Smooth muscle cell (in vitro differentiated cells): Measurements from ENCODE around the gene THRB. TPM values are rescaled to one million over a fixed set of nuclear protein-coding genes. Genes with fewer than 3 reads are reported as not detected.
A peak's percentile ranks its signal among the peaks of the same experiment; 100 is the strongest.

Experiments
- DNase-seq: peaks from one replicate; lab custom pipeline; 2025; ENCODE audit not compliant: unreplicated experiment; lab: John Stamatoyannopoulos, UW
- H2AFZ ChIP-seq: fragments of 200-600 bp; sonication (generic); 2 replicates; pipeline ENCODE4 v1.6.0; 2016; ENCODE audit warnings: antibody characterized with exemption, low read depth, mild to moderate bottlenecking
- H3F3A ChIP-seq: fragments of 200-600 bp; sonication (generic); 2 replicates; pipeline ENCODE4 v1.6.0; 2017; ENCODE audit warnings: antibody characterized with exemption, low read depth
- H3K27ac ChIP-seq: fragments of 200-600 bp; sonication (generic); 2 replicates; pipeline ENCODE4 v1.5.1; 2016; ENCODE audit warnings: low read depth, mild to moderate bottlenecking
- H3K27me3 ChIP-seq: fragments of 200-600 bp; sonication (generic); 2 replicates; pipeline ENCODE4 v1.6.1; 2016; ENCODE audit warnings: low read depth, mild to moderate bottlenecking
- H3K36me3 ChIP-seq: fragments of 200-600 bp; sonication (generic); 2 replicates; pipeline ENCODE4 v1.5.1; 2016; ENCODE audit warnings: low read depth
- H3K4me1 ChIP-seq: fragments of 200-600 bp; sonication (generic); 2 replicates; pipeline ENCODE4 v1.5.1; 2016; ENCODE audit warnings: low read depth
- H3K4me2 ChIP-seq: fragments of 200-600 bp; sonication (generic); 2 replicates; pipeline ENCODE4 v1.6.0; 2016; ENCODE audit warnings: mild to moderate bottlenecking
- H3K4me3 ChIP-seq: fragments of 200-600 bp; sonication (generic); 2 replicates; pipeline ENCODE4 v1.5.1; 2016; ENCODE audit warnings: mild to moderate bottlenecking
- H3K79me2 ChIP-seq: fragments of 200-600 bp; sonication (generic); 2 replicates; pipeline ENCODE4 v1.6.0; 2016; ENCODE audit warnings: low read depth, mild to moderate bottlenecking
- H3K9ac ChIP-seq: fragments of 200-600 bp; sonication (generic); 2 replicates; pipeline ENCODE4 v1.6.0; 2016; ENCODE audit warnings: low read depth
- H3K9me3 ChIP-seq: fragments of 200-600 bp; sonication (generic); replicated peaks from 2 replicates; pipeline ENCODE4 v1.5.1; 2016; ENCODE audit warnings: low read depth
- H4K20me1 ChIP-seq: fragments of 200-600 bp; sonication (generic); 2 replicates; pipeline ENCODE4 v1.6.0; 2016; ENCODE audit warnings: low read depth
- WGBS: methylation state at CpG from one replicate; pipeline ENCODE4 v1.1.7; 2016; ENCODE audit warnings: low lambda C conversion rate; 5-methylcytosine and 5-hydroxymethylcytosine counted together
- polyA plus RNA-seq: library from polyadenylated mRNA; unstranded; fragments of >200 nt; fragmentation: Nextera tagmentation; extraction: Ambion mirVana; gene quantifications from 2 replicates; pipeline ENCODE4 v1.2.1, GENCODE V29; 2016
- total RNA-seq: library from RNA; depleted of rRNA; stranded (reverse); fragments of >200 nt; gene quantifications from 2 replicates; pipeline ENCODE4 v1.2.3, GENCODE V29; 2014
- TF ChIP-seq, protein P1 (sequence below): fragments of 200-600 bp; sonication (generic); IDR thresholded peaks from 2 replicates; pipeline ENCODE4 v1.5.1; 2017; ENCODE audit warnings: borderline replicate concordance, mild to moderate bottlenecking, antibody characterized with exemption; ENCODE audit not compliant: insufficient read depth, poor library complexity, severe bottlenecking

The THRB gene
- total and polyA plus RNA-seq, 2 experiments from 2014 or later: 5.6 to 43.8 TPM

- peaks cover 4% of the 10 kb centered on the region for H3K4me1 ChIP-seq
- WGBS: 30% methylated on average over 5 of the region's 5 CpGs
- DNase-seq: no peak
Measured at GRCh38 chr3:24199775-24200247, 294.8 kb downstream of the THRB start.

GRCh38 chr3:24199300-24199699, 295.4 kb downstream of the THRB start:
- Histone ChIP-seq H3K4me3 (no peak overlapping the region), H3K36me3 (no peaks in the 10 kb centered on the region), H3K9ac (no peak overlapping the region), H2AFZ (no peak overlapping the region), H3K4me1 (peaks cover 4% of the 10 kb centered on the region), H3K4me2 (peak overlapping the region; percentile 66), H3K27me3 (peaks cover 38% of the 10 kb centered on the region), H4K20me1 (peaks cover 13% of the 10 kb centered on the region), H3K79me2 (no peaks in the 10 kb centered on the region), H3K27ac (no peak overlapping the region), H3F3A (peaks cover 4% of the 10 kb centered on the region), H3K9me3 (no peaks in the 10 kb centered on the region)
- 51% methylated on average over 2 of the region's 2 CpGs for WGBS
- TF ChIP-seq, protein P1, sequence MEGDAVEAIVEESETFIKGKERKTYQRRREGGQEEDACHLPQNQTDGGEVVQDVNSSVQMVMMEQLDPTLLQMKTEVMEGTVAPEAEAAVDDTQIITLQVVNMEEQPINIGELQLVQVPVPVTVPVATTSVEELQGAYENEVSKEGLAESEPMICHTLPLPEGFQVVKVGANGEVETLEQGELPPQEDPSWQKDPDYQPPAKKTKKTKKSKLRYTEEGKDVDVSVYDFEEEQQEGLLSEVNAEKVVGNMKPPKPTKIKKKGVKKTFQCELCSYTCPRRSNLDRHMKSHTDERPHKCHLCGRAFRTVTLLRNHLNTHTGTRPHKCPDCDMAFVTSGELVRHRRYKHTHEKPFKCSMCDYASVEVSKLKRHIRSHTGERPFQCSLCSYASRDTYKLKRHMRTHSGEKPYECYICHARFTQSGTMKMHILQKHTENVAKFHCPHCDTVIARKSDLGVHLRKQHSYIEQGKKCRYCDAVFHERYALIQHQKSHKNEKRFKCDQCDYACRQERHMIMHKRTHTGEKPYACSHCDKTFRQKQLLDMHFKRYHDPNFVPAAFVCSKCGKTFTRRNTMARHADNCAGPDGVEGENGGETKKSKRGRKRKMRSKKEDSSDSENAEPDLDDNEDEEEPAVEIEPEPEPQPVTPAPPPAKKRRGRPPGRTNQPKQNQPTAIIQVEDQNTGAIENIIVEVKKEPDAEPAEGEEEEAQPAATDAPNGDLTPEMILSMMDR: no peak
- no peak for DNase-seq

More at GRCh38 chr3:24199775-24200247, 294.8 kb downstream of the THRB start:
- H3K27me3 ChIP-seq: peaks cover 33% of the 10 kb centered on the region
- peak overlapping the region; percentile 66 for H3K4me2 ChIP-seq
- H2AFZ ChIP-seq: no peak overlapping the region
- H3F3A ChIP-seq: peaks cover 4% of the 10 kb centered on the region
- H3K36me3 ChIP-seq: no peaks in the 10 kb centered on the region
- no peak overlapping the region for H3K4me3 ChIP-seq
- TF ChIP-seq, protein P1: no peak
- H3K9me3 ChIP-seq: no peaks in the 10 kb centered on the region
- H3K79me2 ChIP-seq: no peaks in the 10 kb centered on the region
- peak overlapping the region; percentile 30 for H3K27ac ChIP-seq
- H4K20me1 ChIP-seq: peaks cover 13% of the 10 kb centered on the region
- H3K9ac ChIP-seq: no peak overlapping the region

- Histone ChIP-seq H3K4me3 (no peak overlapping the region), H3K27ac (no peak overlapping the region), H3K27me3 (peaks cover 44% of the 10 kb centered on the region), H3K4me1 (peaks cover 4% of the 10 kb centered on the region), H2AFZ (no peak overlapping the region), H3K4me2 (no peak overlapping the region), H3K36me3 (no peaks in the 10 kb centered on the region), H4K20me1 (peaks cover 13% of the 10 kb centered on the region), H3F3A (peaks cover 4% of the 10 kb centered on the region), H3K9ac (no peak overlapping the region), H3K9me3 (no peaks in the 10 kb centered on the region), H3K79me2 (no peaks in the 10 kb centered on the region)
- DNase-seq: no peak
- WGBS: 97% methylated on average over 1 of the region's 1 CpG
- TF ChIP-seq, protein P1: no peak
Measured at GRCh38 chr3:24198728-24199127, 295.9 kb downstream of the THRB start.

- Histone ChIP-seq H3K4me3 (no peak overlapping the region), H3K36me3 (no peaks in the 10 kb centered on the region), H3K9ac (no peak overlapping the region), H4K20me1 (peaks cover 13% of the 10 kb centered on the region), H3K27me3 (peaks cover 53% of the 10 kb centered on the region), H3K27ac (no peak overlapping the region), H3K4me1 (peaks cover 4% of the 10 kb centered on the region), H2AFZ (no peak overlapping the region), H3K9me3 (no peaks in the 10 kb centered on the region), H3K79me2 (no peaks in the 10 kb centered on the region), H3K4me2 (no peak overlapping the region), H3F3A (peaks cover 4% of the 10 kb centered on the region)
- TF ChIP-seq, protein P1: no peak
- no peak for DNase-seq
- WGBS: 60% methylated on average over 5 of the region's 5 CpGs
Measured at GRCh38 chr3:24197809-24198208, 296.8 kb downstream of the THRB start.
